ENCODE results near the gene FTH1. TPM values are rescaled to one million over a fixed set of nuclear protein-coding genes. Genes with fewer than 3 reads are reported as not detected.

Gene FTH1
- polyA plus RNA-seq, 1 of the 3 experiments (the other 2 are of a cell fraction): 1,229 TPM

- CTCF ChIA-PET: interaction anchor here (1.0 to 1.3 kb wide), 3 partner anchors 9 to 126 kb away, joined by 4 to 5 read pairs (median 5); no protein-coding TSS in a partner anchor
These were observed 11.9 kb downstream of the FTH1 start for GRCh38 chr11:61955422-61956135.

GRCh38 chr11:61954851-61955421 is 12.5 kb downstream of the FTH1 start:
- Histone ChIP-seq H3K79me2 (ENCODE audit: insufficient read depth) (no peaks in the 10 kb centered on the region), H3K4me1 (ENCODE audit: control insufficient read depth in 1 of 2, insufficient read depth in 2 of 2, low read depth in 1 of 2, low read length in 1 of 2) (peaks cover 1 to 5% of the 10 kb centered on the region in 2 experiments; a peak in 2 of 4 replicates), H3K4me2 (no peak overlapping the region), H3K9me2 (no peaks in the 10 kb centered on the region), H3K4me3 (ENCODE audit: low read depth in 2 of 2, low read length in 1 of 2) (no peak overlapping the region), H3K27me3 (ENCODE audit: insufficient read depth) (no peaks in the 10 kb centered on the region), H3K27ac (ENCODE audit: low read depth in 2 of 2, low read length in 1 of 2) (no peak overlapping the region), H3K9me3 (no peaks in the 10 kb centered on the region), H3F3A (replicated peaks; ENCODE audit: insufficient read depth) (no peaks in the 10 kb centered on the region), H3K9ac (no peak overlapping the region), H4K20me1 (ENCODE audit: insufficient read depth) (no peaks in the 10 kb centered on the region), H2AFZ (ENCODE audit: low read depth) (no peak overlapping the region), H3K36me3 (replicated peaks in 1 of 2; ENCODE audit: control insufficient read depth in 1 of 2, insufficient read depth in 2 of 2, low read length in 1 of 2) (no peaks in the 10 kb centered on the region)
- POLR2A ChIA-PET: interaction anchor here (4.1 kb wide), 1 partner anchor 12 kb away, joined by 17 read pairs; the partner anchor contains the start of gene FTH1
- TF ChIP-seq SMC3 (IDR thresholded peaks at IDR 0.05; ENCODE audit: low read depth, low read length) (no peak), ELF1 (IDR thresholded peaks at IDR 0.05) (no peak), RCOR1 (IDR thresholded peaks at IDR 0.05; ENCODE audit: low read length) (no peak), REST (IDR thresholded peaks at IDR 0.05; ENCODE audit: low read depth, low read length) (no peak), EZH2phosphoT487 (IDR thresholded peaks at IDR 0.05; ENCODE audit: borderline replicate concordance, low read depth) (no peak), ZBTB33 (IDR thresholded peaks at IDR 0.05; ENCODE audit: borderline replicate concordance, low read depth) (no peak), GABPA (IDR thresholded peaks at IDR 0.05; ENCODE audit: low read depth) (no peak)
- CTCF ChIA-PET: interaction anchor here (1.0 to 1.3 kb wide), 3 partner anchors 8 to 127 kb away, joined by 4 to 5 read pairs (median 5); no protein-coding TSS in a partner anchor
- WGBS (ENCODE audit: low lambda C conversion rate): 73% methylated on average over 16 of the region's 21 CpGs
- no peak for DNase-seq

More at GRCh38 chr11:61955422-61956135, 11.9 kb downstream of the FTH1 start:
- no peaks in the 10 kb centered on the region for H3K9me3 ChIP-seq
- no peak overlapping the region for H3K4me3 ChIP-seq (ENCODE audit: low read depth in 2 of 2, low read length in 1 of 2)
- no peaks in the 10 kb centered on the region for H3K9me2 ChIP-seq
- H3K79me2 ChIP-seq (ENCODE audit: insufficient read depth): no peaks in the 10 kb centered on the region
- TF ChIP-seq GABPA (IDR thresholded peaks at IDR 0.05; ENCODE audit: low read depth) (no peak), MXI1 (IDR thresholded peaks at IDR 0.05; ENCODE audit: low read depth, low read length) (no peak), MAX (IDR thresholded peaks at IDR 0.05; ENCODE audit: low read depth) (no peak), ZBTB33 (IDR thresholded peaks at IDR 0.05; ENCODE audit: borderline replicate concordance, low read depth) (no peak)
- TF ChIP-seq, protein P1, sequence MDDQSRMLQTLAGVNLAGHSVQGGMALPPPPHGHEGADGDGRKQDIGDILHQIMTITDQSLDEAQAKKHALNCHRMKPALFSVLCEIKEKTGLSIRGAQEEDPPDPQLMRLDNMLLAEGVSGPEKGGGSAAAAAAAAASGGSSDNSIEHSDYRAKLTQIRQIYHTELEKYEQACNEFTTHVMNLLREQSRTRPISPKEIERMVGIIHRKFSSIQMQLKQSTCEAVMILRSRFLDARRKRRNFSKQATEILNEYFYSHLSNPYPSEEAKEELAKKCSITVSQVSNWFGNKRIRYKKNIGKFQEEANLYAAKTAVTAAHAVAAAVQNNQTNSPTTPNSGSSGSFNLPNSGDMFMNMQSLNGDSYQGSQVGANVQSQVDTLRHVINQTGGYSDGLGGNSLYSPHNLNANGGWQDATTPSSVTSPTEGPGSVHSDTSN (IDR thresholded peaks at IDR 0.05): no peak
- no peak for DNase-seq
- H3K4me1 ChIP-seq (ENCODE audit: control insufficient read depth in 1 of 2, insufficient read depth in 2 of 2, low read depth in 1 of 2, low read length in 1 of 2): no peaks in the 10 kb centered on the region; a peak in 2 of 4 replicates
- POLR2A ChIA-PET: interaction anchor here (4.1 kb wide), 1 partner anchor 12 kb away, joined by 17 read pairs; the partner anchor contains the start of gene FTH1
- H3K36me3 ChIP-seq (replicated peaks in 1 of 2; ENCODE audit: control insufficient read depth in 1 of 2, insufficient read depth in 2 of 2, low read length in 1 of 2): no peaks in the 10 kb centered on the region
- no peak overlapping the region for H2AFZ ChIP-seq (ENCODE audit: low read depth)
- H3K9ac ChIP-seq: no peak overlapping the region
- H3K27me3 ChIP-seq (ENCODE audit: insufficient read depth): no peaks in the 10 kb centered on the region
- no peaks in the 10 kb centered on the region for H3F3A ChIP-seq (replicated peaks; ENCODE audit: insufficient read depth)
- no peak overlapping the region for H3K27ac ChIP-seq (ENCODE audit: low read depth in 2 of 2, low read length in 1 of 2)
- WGBS (ENCODE audit: low lambda C conversion rate): 89% methylated on average over 45 of the region's 56 CpGs
- no peak overlapping the region for H3K4me2 ChIP-seq
- H4K20me1 ChIP-seq (ENCODE audit: insufficient read depth): no peaks in the 10 kb centered on the region
